Stimulated activated CD4-positive, alpha-beta T cell treated with anti-CD3 and anti-CD28 coated beads, Interleukin-1b, Interleukin-23, amount 100 ng/mL, for 1 hour (primary cell): ENCODE data around the gene UBQLN1.

Source experiments
- DNase-seq, 2 donors: peaks; one replicate each; pipeline ENCODE4 v3.0.0-alpha.2; 2020; ENCODE audit warnings: low read depth in 2 of 2

The UBQLN1 gene

DNA sequence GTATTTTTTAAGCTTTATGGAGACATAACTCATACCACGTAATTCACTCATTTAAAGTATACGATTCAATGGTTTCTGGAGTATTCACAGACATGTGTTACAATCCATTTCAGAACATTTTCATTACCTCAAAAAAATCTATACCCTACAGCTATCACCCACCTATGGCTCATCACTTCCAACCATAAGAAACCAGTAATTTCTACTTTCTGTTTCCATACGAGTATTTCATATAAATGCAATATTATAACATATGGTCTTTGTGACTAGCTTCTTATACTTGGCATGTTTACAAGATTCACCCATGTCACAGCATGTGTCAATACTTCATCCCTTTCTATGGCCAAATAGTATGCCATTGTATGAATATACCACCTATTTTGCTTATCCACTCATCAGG is 18.8 kb downstream of the UBQLN1 start:
- no peak for DNase-seq

DNA sequence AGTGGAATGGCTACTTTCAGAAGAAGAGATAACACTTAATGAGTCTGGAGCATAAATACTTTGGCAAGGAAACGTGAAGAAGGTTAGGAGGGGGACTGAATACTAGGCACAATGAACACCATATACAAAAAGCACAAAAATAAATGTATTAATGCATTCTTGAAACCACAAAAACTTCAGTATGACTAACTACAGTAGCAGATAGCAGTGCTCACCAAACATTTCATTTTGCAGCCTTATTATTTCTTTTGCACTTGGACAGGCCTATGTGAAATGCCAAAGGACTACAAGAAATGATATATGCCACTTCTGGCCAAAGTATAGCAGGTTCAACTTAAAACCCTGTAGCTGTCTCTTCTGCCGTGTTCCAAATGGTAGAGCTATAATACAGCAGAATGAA is 26.3 kb downstream of the UBQLN1 start:
- DNase-seq = no peak

DNA sequence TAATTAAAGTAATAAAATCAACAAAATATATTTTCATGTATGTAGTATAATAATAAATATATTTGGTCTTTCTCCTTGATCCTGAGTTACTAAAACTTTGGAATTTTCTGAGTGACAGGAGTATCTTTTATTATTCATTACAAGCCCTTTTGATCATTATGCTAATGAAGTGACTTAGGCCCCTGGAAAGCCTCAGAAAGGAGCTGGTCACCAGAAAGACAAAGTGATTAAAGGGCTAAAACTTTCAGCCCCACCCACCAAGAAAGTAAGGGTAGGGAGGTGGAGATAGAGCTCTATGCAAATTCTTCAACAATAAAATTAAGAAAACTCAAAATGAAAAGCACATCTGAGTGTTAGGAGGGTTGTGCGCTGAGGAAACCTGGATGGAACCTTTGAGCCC is 27.5 kb downstream of the UBQLN1 start:
- no peak for DNase-seq

DNA sequence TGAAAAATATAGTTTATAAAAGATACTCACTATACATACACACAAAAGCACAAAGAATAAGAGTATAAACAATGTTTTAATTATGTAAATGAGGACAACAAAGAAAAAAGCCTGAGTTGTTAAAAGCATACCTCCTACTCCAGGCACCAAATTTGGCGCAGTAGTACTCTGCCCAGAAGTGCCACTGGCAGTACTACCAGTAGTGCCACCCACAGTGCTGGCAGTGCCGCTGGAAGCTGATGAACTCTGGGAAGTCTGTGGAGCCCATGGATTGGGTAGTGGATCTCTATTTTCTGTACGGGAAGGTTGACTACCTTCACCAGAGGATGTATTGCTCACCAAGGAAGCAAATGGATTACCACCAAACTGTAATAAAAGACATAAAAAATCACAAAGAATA is 30.2 kb downstream of the UBQLN1 start:
- no peak for DNase-seq

DNA sequence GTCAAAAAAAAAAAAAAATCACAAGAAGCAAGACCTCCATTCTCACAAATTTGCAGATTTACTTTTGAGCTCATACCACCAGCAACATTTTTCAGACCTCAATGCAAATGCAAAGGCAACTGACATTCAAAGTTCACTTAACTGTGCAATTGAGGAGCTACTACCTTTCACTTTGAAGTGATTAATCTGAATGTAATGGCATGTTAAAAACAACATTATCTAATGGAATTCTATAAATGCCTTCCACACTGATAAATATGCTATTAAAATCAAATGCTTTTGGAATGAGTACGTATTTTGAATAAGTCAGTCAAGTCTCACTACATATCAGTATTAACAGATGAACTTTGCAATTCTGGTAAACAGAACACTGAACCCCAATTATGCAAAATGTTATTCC is 32.3 kb downstream of the UBQLN1 start:
- DNase-seq = no peak

DNA sequence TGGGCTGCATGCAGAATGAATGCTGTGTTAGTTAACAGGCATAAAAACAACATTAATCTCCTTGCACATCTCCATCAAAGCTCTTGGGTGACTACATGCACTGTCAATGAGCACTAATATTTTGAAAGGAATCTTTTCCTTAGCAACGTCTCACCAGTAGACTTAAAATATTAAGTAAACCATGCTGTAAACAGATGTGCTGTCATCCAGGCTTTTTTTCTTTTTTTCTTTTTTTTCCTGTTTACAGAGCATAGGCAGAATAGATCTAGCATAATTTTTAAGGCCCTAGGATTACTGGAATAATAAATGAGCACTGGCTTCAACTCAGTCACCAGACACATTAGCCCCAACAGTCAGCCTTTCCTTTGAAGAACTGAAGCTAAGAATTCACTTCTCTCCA is 36.3 kb downstream of the UBQLN1 start:
- no peak for DNase-seq

DNA sequence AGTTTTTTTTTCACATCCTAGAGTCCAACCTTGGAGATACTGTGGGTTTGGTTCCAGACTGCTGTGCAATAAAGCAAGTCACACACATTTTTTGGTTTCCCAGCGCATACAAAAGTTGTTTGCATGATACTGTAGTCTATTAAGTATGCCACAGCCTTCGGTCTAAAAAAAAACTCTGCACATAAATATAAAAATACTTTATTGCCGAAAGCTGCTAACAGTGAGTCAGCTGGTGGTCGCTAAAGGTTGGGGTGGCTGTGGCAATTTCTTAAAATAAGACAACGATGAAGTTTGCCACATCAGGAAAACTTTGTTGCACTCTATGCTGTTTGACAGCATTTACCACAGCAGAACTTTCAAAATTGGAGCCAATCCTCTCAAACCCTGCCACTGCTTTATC is 37.4 kb downstream of the UBQLN1 start:
- DNase-seq = no peak

DNA sequence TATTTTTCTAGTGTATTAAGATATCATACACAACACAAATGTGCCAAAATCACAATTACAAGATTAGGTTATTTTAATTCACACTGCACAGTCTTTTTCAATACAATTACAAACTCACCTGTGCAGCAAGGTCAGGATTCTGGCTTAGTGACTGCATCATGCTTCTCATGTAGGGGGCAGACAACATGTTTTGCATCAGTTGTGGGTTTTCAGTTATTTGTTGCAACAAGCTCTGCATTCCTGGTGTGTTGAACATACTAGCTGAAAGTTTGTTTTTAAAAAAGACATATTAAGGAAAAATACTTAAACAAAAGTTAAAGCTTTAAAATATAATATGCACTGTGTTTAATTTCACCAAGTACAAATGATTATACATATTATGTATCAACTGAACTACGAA is 38.7 kb downstream of the UBQLN1 start:
- no peak for DNase-seq

DNA sequence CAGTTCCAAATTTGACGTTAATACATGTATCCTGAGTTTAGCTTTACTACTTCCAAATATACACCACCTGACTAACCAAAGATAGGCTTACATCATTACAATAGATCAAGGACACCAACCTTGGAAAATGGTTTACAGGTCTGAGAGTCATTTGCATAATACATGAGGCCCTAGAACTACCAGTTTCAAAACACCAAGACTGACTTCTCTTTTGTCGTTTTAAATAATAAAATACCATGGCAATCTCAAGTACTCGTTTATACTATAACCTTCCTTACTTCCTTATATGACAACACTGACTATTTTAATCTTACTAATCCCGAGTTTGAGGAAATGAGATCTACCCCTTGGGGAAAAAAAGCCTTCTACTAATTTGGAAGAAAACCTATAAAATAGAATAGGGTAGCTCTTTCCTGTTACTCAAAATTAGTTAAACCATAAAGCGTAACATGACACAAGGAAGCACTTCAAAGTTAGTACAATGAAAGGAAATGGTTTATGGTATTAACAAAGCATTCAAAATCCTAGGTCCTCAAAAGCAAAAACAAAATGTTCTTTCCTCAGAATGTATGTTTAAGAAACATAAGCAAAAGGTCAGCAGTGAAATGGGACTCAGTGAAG is 42.1 kb downstream of the UBQLN1 start:
- DNase-seq = no peak

DNA sequence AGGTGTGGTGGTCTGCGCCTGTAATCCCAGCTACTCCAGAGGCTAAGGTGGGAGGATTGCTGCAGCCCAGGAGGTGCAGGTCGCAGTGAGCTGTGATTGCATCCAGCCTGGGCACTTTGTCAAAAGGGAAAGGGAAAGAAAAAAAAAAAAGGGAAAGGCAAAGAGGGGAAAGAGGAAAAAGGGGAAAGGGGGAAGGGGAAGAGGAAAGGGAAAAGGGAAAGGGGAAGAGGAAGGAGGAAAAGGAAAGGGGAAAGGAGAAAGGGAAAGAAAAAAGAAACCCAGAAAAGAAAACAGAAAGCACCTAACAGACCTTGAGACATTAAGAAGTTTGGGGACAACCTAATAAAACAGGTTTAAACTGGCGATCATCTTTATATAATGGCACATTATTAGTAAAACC is 44.8 kb downstream of the UBQLN1 start:
- no peak for DNase-seq

DNA sequence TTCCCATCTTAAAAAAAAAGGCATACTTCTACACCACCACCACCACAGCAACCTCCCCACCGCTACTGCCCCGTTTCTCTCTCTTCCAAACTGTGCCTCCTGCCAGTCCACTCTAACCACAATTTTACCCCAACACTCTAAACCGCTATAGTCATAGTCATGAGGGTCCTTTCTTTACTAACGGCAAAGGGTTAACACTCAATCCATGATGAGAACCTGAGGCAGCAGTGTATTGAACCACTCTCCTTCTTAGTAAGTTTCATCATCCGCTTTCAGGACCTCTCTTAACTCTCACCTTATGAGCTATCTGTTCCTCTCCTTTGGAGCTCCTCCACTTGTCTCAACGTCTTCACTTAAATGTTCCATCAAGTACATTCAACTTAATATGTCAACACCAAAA is 50.8 kb downstream of the UBQLN1 start:
- no peak for DNase-seq

DNA sequence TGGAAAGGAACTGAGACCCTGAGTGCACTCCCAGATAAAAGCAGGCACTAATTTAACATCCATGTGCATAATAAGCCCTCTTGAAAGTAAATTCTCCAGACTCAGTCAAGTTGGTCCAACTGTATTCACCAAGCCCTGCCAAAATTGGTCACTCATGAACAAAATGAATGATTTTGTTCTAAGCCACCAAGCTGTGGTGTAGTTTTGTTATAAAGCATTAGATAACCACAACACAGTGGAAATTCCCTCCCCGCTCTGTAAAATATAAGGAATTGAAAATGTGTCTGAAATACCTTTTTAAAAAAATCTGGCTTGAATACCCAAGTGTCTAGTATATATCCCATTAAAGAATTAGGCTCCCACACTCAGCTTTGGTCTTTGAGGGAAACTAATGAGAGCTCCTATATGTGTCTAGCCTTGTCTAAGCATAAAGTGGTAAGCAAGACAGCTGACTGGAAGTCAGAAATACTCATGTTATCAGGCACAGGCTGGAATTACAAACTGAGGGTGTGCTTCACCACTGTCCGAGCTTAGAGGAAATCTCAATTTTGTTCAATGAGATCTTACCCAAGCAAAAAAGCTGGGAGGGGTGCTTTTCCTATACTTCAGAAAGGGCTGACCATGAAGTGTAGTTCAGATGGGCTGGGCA is 51.6 kb downstream of the UBQLN1 start:
- no peak for DNase-seq

DNA sequence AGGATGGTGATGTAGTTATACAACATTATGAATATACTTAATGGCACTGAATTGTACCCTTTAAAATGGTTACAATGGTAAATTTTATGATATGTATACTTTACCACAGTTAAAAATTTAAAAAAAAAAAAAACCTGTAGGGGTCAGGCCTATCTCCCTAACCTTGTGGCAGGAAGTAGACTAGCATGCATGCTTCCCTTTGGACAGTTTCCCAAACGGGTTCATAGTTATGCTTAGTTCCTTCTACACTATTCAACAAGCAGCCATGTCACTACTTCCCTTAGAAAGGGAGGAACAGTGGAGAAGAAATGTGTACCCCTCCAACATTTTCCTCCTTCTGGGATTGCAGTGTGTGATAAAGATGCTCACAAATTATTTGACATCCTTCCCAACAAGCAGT is 52.3 kb downstream of the UBQLN1 start:
- no peak for DNase-seq

DNA sequence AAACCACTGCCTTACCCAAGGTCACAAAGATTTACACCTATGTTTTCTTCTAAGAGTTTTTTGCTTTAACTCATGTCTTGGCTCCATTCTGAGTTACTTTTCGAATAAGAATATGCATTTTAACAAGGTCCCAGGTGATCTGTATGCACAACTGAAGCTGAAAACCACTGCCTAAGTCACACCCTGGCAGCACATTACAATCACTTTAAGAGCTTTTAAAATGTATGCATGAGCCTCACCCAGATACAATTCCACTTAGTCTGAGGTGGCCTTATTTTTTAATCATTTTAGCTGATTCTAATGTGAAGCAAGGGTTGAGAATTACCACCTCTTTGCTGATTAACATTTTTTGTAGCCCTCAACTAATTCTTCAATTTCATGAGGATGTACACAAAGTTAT is 55.3 kb downstream of the UBQLN1 start:
- no peak for DNase-seq

DNA sequence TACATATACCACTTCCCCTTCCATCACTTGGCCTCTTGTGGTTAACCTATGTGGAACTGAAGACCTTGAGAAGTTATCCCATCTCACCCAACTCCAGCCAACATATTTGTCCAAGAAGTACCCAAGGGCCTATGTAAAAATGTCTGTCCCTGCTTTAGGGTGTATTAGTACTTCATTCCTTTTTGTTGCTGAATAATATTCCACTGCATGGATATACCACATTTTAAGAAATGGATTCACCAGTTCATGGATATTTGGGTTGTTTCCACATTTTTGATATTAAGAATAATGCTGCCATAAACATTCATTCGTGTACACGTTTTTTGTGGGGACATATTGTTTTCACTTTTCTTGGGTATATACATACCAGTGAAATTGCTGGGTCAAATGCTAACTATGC is 56.2 kb downstream of the UBQLN1 start:
- no peak for DNase-seq

DNA sequence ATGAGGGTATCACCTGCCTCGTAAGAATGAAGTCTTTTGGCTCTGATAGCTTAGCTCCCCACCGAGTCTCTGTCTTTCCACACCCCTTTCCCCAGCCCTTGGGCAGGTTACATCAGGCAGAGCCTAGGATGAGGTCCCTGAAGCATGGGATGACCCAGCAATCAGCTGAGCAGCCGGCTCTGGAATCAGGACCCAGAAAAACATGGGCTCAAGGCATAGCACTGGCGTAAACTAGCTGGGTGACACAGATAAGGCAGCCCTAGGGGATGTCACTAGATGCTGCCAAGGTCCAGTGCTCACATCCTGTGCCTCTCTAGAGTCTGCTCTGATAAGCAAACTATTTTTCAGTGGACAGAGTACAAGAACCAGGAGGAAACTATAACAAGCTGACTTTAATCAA is 58.2 kb downstream of the UBQLN1 start:
- no peak for DNase-seq

DNA sequence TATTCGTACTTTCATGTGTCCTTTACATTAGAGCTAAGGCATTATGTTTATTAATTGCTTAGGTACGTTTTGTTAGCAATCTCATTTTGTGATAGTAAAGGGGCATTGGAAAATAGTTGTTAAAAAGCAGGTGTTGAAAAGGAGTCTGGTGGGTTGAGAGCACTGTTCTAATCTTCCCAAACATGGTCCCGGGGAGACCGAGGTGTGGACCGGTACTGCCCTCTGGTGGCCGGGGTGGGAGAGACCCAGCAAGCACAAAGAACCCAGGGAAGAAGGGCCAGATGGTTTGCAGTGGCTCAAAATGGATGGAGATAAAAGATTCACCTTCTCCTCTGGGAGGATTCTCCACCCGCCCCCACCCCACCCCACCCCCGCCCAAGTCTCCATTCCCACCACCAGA is 58.7 kb downstream of the UBQLN1 start:
- peak; percentile 43 to 60 for DNase-seq

DNA sequence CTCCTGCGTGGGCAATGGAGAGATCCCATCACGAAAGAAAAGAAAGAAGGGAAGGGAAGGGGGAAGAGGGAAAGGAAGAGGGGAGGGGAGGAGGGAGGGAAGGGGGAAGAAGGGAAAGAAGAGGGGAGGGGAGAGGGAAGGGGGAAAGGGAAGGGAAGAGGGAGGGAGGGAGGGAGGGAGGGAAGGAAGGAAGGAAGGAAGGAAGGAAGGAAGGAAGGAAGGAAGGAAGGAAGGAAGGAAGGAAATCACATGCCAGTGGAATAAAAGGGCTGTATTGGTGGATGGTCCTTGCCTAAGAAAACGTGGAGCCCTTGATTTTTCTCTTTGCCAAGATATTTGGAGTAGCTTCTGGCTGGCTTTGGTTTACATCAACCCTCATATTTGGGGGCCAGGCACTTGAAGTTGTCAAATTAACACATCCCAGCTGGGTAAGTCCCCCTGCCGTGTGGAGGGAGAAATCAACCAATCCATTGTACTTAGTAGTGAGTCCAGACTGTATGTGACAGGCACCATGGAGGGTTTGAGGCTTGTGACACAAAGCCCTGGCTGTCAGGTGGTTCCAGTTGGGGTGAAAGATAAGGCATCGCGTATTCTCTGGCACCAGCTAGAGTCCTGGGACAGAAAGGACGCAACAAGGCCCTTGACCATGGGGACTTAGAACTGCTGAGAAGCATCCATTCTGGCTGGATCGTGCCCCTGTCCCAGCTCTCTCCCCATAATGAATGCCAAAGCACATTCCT is 61.1 kb downstream of the UBQLN1 start:
- no peak for DNase-seq

DNA sequence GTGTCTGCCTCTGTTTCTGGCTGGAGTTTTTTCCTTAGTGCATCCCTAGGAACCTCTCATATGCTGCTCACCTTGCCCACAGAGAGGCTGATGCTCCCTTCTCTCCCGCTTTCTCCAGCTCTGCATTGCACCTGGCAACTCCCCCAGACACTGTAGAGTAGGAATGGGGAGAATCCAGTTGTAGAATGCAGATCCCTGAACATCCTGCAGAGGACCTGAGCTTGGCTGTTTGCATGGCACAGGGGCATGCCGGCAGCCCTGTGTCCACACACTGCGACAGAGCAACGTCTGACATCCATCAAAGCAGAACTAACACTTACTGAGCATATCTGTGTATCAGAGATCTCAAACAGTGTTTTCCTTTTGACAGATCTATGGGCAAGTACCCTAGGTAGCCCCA is 65.0 kb downstream of the UBQLN1 start:
- no peak for DNase-seq

DNA sequence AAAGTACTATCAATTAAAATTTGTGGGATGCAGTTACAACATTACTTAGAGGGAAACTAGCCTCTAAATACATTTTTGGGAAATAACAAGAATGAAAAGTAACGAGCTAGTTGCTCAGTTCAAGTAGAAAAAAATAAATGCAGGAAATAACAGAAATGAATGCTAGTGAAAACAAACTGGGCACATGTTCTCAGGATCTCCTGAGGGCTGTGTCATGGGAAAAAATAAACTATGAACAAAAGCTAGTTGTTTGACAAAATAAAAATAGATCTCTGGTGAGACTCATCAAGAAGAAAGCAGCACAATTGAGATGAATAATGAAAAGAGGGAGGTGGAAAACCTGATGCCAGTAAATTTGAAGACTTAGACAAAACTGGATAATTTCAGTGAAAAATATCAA is 68.5 kb downstream of the UBQLN1 start:
- DNase-seq = no peak

DNA sequence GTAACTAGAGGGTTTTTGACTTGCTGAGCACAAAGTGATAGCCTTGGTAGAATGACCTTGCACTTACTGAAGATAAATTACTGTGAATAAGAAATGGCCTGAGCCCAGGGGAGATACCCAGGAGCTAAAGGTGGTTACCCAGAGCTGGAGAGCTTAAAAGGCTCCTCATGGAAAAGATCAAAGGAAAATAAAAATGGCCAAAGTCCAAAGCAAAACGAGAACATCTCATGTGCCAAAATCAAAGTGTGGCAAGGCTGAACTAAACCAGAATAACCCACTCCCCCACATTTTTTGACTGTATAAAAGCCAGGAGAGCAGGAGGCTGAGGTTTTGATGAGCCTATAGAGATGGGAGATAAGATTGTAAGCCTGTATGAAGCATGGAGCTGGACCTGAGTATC is 70.4 kb downstream of the UBQLN1 start:
- DNase-seq = no peak

DNA sequence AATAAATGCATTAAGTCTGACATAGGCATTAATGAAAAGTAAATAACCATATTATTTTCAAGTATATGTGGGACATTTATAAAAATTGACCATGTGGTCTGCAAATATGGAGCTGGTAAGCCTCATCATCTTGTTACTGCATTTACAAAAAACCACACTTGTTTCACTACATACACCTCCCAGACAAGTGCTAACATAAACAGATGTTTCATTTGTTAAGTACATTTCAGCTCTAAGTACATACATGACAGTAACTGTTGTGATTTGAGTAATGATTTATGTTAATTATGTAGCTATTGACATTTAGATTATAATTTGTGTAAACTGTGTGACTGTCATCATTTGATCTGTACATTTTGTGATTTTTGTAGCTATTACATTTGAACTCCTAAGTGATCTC is 70.9 kb downstream of the UBQLN1 start:
- no peak for DNase-seq

DNA sequence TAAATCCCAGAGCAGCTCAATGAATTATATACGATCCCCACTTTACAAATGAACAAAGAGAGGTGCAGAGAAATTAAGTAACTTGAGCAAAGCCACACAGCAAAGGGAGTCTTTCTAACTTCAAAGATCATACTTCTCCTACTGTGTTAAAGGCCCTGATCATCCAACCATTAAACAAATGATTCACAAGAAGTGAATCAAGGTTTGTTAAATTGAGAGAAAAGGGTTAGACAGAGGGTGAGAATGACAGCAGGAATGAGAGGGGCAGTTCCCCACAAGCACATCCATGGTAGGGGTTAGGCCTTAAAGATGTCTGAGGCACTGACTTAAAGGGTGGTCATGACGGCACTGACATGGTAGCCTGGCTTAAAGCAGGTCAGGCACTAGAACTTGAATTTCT is 74.1 kb downstream of the UBQLN1 start:
- DNase-seq = no peak
